Measurements from ENCODE around the gene IQSEC3.

IQSEC3 gene

GRCh38 chr12:176321-177181, 110.0 kb downstream of the IQSEC3 start:
- TF ChIP-seq CTCF (conservative IDR thresholded peaks at IDR 0.05; ENCODE audit: low read depth, low read length) = no peak
- H3K4me3 ChIP-seq (ENCODE audit: low read length) = no peak overlapping the region
- DNase-seq (ENCODE audit: low read depth) = no peak

GRCh38 chr12:177336-177979, 110.9 kb downstream of the IQSEC3 start:
- no peak for DNase-seq (ENCODE audit: low read depth)
- no peak for TF ChIP-seq CTCF (conservative IDR thresholded peaks at IDR 0.05; ENCODE audit: low read depth, low read length)

DNA sequence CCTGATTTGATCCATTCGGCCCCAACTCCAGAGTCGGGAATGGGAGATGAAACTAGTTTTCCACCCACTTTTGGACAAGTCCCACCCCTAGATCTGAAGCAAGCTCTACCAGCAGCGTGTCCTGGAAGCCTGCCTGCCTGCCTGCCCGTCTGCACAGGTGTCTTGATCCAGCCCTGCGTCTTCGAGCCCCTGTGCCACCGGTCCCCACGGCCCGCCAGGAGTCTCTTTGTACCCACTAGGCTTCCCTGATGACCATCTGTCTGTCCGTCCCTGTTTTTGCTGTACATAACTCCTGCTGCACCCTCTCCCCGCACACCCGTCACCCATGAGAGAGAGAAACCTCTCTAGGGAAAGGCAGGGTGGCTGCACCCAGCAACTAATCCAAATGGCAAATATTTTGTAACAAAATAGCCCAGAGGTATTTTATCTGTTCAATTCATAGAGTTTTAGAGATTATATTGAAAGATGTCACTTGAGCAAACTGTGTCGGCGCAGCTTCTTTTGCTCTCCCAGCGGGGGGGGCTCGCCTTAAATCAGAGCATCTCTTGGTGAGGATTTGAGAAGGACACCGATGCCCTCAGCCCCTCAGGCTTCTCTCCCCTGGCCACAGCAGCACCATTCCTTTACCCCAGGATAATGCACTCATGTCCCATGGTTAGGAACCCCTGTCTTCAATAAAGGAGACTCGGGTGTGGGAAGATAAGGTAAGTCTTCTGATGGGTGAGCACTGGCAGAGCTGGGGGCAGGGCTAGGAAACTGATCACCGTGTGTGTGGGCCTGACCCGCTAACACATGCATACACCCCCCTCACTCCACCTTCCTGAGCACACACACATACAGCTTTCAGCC, 111.6 kb downstream of the IQSEC3 start:
- no peak for DNase-seq (ENCODE audit: low read depth)
- no peak for TF ChIP-seq CTCF (conservative IDR thresholded peaks at IDR 0.05; ENCODE audit: low read depth, low read length)
- no peak overlapping the region for H3K4me3 ChIP-seq (ENCODE audit: low read length)

More at GRCh38 chr12:177336-177979, 110.9 kb downstream of the IQSEC3 start:
- no peak overlapping the region for H3K4me3 ChIP-seq (ENCODE audit: low read length)

- no peak for DNase-seq (ENCODE audit: low read depth)
- H3K4me3 ChIP-seq (ENCODE audit: low read length) = no peak overlapping the region
- no peak for TF ChIP-seq CTCF (conservative IDR thresholded peaks at IDR 0.05; ENCODE audit: low read depth, low read length)
Measured at GRCh38 chr12:178829-179109, 112.2 kb downstream of the IQSEC3 start.

DNA sequence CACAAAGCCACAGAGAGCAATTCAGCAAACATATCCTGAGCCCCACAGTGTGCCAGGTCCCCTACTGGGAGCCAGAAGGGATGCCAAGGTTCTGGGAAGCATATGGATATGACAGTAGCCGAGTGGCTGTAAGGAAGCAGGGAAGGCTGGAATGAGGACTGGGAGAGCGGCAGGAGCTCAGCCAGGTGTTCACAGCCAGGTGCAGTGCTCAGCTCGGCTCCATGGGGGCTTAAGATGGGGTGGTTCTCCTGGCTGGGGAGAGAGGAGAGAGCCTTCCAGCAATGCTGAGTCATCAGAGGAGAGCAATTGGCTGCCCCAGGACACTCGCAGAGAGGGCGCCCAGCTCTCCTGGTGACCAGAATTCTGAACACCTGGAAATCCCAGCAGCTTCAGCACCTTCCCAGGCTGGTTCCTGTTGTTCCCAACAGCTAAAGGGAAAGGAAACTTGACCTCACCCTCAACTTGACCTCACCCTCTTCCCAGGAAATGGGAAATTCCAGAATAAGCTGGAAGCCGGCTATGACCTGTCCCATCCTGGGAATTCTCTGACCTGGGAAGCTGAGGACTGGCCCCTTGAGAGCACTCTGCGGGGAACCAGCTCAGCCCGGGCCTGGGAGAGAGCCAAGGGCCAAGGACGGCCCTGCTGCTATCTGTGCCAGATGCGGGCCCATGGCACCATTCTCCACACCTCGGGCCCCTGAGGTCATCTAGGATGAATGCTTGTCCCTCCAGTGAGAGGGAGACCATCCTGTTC, 112.7 kb downstream of the IQSEC3 start:
- no peak overlapping the region for H3K4me3 ChIP-seq (ENCODE audit: low read length)
- no peak for DNase-seq (ENCODE audit: low read depth)
- no peak for TF ChIP-seq CTCF (conservative IDR thresholded peaks at IDR 0.05; ENCODE audit: low read depth, low read length)

DNA sequence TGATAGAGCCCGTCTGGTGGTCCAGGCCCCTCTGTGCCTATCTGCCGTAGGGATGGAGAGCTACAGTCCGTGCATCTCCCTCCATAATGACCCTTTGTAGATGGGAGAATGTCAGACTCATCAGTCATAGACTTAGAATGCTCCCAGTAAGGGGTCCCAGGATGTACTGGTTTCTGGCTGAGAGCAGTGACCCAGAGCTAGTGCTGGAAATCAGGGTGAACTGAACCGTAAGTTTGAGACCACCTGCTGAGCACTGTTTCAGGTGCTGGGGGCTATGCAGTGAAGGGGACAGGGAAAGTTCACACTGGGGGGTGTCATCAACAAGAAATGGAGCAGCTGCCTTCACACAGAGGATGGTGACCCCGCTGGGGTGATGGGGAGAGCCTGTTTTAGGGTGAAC, 113.3 kb downstream of the IQSEC3 start:
- no peak overlapping the region for H3K4me3 ChIP-seq (ENCODE audit: low read length)
- TF ChIP-seq CTCF (conservative IDR thresholded peaks at IDR 0.05; ENCODE audit: low read depth, low read length) = no peak
- no peak for DNase-seq (ENCODE audit: low read depth)

Measured in retinal pigment epithelial cell (primary cell).